IMR-90 (cell line): ENCODE results near the gene EBF4.

Experiments used
- MAFK ChIP-seq: IDR thresholded peaks from 2 replicates; pipeline ENCODE4 v1.6.1; 2012; ENCODE audit warnings: low read depth, low read length, improper control_type of control experiment
- POLR2A ChIP-seq: IDR thresholded peaks from 2 replicates; pipeline ENCODE4 v1.6.1; 2012; ENCODE audit warnings: mild to moderate bottlenecking, low read depth, low read length
- RFX5 ChIP-seq: IDR thresholded peaks from 2 replicates; pipeline ENCODE4 v1.8.0; 2012; ENCODE audit warnings: low read depth, mild to moderate bottlenecking, low read length, moderate library complexity
- TF ChIP-seq, protein P1 (sequence below): conservative IDR thresholded peaks from 2 replicates; pipeline ENCODE4 v1.5.1; 2012; ENCODE audit warnings: mild to moderate bottlenecking, low read depth, low read length, improper control_type of control experiment
- TF ChIP-seq, protein P2 (sequence below): fragments of 150-350 bp; IDR thresholded peaks from 2 replicates; pipeline ENCODE4 v1.6.1; 2017; ENCODE audit warnings: mild to moderate bottlenecking, antibody characterized with exemption, low read length, low read depth

DNA sequence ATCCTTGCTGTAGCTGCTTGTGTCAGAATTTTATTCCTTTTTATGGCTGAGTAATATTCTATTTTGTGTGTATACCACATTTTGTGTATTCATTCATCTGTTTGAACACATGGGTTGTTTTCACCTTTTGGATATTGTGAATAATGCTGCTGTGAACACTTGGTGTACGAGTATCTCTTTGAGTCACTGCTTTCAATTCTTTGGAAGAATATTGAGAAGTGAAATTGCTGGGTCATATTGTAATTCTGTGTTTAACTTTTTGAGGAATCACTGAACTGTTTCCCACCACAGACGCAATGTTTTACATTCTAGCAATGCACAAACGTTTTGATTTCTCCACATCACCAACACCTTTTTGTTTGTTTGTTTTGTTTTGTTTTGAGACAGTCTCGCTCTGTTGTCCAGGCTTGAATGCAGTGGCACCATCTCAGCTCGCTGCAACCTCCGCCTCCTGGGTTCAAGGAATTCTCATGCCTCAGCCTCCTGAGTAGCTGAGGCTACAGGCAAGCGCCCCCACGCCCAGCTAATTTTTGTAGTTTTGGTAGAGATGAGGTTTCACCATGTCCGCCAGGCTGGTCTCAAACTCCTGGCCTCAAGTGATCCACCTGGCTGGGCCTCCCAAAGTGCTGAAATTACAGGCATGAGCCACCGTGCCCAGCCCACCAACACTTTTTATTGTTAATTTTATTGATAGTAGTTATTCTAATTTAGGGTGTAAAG, 86.2 kb downstream of the EBF4 start:
- TF ChIP-seq, protein P1, sequence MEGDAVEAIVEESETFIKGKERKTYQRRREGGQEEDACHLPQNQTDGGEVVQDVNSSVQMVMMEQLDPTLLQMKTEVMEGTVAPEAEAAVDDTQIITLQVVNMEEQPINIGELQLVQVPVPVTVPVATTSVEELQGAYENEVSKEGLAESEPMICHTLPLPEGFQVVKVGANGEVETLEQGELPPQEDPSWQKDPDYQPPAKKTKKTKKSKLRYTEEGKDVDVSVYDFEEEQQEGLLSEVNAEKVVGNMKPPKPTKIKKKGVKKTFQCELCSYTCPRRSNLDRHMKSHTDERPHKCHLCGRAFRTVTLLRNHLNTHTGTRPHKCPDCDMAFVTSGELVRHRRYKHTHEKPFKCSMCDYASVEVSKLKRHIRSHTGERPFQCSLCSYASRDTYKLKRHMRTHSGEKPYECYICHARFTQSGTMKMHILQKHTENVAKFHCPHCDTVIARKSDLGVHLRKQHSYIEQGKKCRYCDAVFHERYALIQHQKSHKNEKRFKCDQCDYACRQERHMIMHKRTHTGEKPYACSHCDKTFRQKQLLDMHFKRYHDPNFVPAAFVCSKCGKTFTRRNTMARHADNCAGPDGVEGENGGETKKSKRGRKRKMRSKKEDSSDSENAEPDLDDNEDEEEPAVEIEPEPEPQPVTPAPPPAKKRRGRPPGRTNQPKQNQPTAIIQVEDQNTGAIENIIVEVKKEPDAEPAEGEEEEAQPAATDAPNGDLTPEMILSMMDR, result no peak
- no peak for TF ChIP-seq POLR2A
- TF ChIP-seq MAFK, result no peak
- no peak for TF ChIP-seq RFX5
- TF ChIP-seq, protein P2, sequence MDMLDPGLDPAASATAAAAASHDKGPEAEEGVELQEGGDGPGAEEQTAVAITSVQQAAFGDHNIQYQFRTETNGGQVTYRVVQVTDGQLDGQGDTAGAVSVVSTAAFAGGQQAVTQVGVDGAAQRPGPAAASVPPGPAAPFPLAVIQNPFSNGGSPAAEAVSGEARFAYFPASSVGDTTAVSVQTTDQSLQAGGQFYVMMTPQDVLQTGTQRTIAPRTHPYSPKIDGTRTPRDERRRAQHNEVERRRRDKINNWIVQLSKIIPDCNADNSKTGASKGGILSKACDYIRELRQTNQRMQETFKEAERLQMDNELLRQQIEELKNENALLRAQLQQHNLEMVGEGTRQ, result no peak
